Sigmoid colon (tissue), 4 donors: ENCODE data around the gene TMED4.

Experiments
- EP300 ChIP-seq, 4 donors: sonication (generic); formaldehyde crosslinking; IDR thresholded peaks; one replicate each; pipeline ENCODE4 v1.6.1; 2017; ENCODE audit warnings: antibody characterized with exemption in 4 of 4
- POLR2A ChIP-seq, 2 donors: fragments of 450-650 bp; IDR thresholded peaks; one replicate each; pipeline ENCODE4 v1.6.1; 2016; ENCODE audit warnings: antibody characterized with exemption in 2 of 2, mild to moderate bottlenecking in 2 of 2, moderate library complexity in 2 of 2
- TF ChIP-seq, protein P1 (sequence below), 4 experiments: fragments of 450-650 bp in 3 of 4; fragments of 200-600 bp in 1 of 4; IDR thresholded peaks; one replicate each; pipeline ENCODE4 v1.5.1; 2016 to 2019; ENCODE audit warnings: antibody characterized with exemption in 4 of 4, mild to moderate bottlenecking in 3 of 4, moderate library complexity in 2 of 4

GRCh38 chr7:44540592-44541027, 41.4 kb downstream of the TMED4 start:
- TF ChIP-seq, protein P1, sequence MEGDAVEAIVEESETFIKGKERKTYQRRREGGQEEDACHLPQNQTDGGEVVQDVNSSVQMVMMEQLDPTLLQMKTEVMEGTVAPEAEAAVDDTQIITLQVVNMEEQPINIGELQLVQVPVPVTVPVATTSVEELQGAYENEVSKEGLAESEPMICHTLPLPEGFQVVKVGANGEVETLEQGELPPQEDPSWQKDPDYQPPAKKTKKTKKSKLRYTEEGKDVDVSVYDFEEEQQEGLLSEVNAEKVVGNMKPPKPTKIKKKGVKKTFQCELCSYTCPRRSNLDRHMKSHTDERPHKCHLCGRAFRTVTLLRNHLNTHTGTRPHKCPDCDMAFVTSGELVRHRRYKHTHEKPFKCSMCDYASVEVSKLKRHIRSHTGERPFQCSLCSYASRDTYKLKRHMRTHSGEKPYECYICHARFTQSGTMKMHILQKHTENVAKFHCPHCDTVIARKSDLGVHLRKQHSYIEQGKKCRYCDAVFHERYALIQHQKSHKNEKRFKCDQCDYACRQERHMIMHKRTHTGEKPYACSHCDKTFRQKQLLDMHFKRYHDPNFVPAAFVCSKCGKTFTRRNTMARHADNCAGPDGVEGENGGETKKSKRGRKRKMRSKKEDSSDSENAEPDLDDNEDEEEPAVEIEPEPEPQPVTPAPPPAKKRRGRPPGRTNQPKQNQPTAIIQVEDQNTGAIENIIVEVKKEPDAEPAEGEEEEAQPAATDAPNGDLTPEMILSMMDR (IDR thresholded peaks at IDR 0.05): no peak
- TF ChIP-seq POLR2A (IDR thresholded peaks at IDR 0.05): no peak
- TF ChIP-seq EP300 (IDR thresholded peaks at IDR 0.05): no peak
